Mesenchymal stem cell (in vitro differentiated cells and primary cell): Measurements from ENCODE around the gene KIRREL3.
A peak's percentile ranks its signal among the peaks of the same experiment; 100 is the strongest.

ENCODE experiments used
- DNase-seq: peaks from one replicate; pipeline ENCODE4 v3.0.0-alpha.2; 2013
- H2AFZ ChIP-seq: one replicate; pipeline ENCODE4 v1.6.1; 2013; ENCODE audit warnings: low read depth, mild to moderate bottlenecking, control low read depth, inconsistent platforms, low read length, moderate library complexity
- H2AK5ac ChIP-seq: 2 replicates; pipeline ENCODE4 v1.6.1; 2013; ENCODE audit warnings: low read length, moderate library complexity, mild to moderate bottlenecking, inconsistent platforms; ENCODE audit not compliant: severe bottlenecking
- H2BK120ac ChIP-seq: one replicate; pipeline ENCODE4 v1.6.1; 2013; ENCODE audit warnings: low read depth, mild to moderate bottlenecking, inconsistent platforms, low read length, moderate library complexity
- H2BK12ac ChIP-seq, 2 experiments: one replicate each; pipeline ENCODE4 v1.6.1; 2013; ENCODE audit warnings: inconsistent platforms in 2 of 2, low read length in 2 of 2, mild to moderate bottlenecking in 2 of 2, moderate library complexity in 2 of 2, control low read depth in 1 of 2
- H2BK15ac ChIP-seq: one replicate; pipeline ENCODE4 v1.6.1; 2013; ENCODE audit warnings: mild to moderate bottlenecking, low read depth, inconsistent platforms; ENCODE audit not compliant: poor library complexity, severe bottlenecking
- H2BK5ac ChIP-seq: 2 replicates; pipeline ENCODE4 v1.6.1; 2013; ENCODE audit warnings: low read depth, mild to moderate bottlenecking, low read length, control low read depth, inconsistent platforms; ENCODE audit not compliant: poor library complexity, severe bottlenecking
- H3K14ac ChIP-seq, 2 experiments: one replicate each; pipeline ENCODE4 v1.6.1; 2013; ENCODE audit warnings: inconsistent platforms in 2 of 2, low read length in 2 of 2, control low read depth in 1 of 2, mild to moderate bottlenecking in 1 of 2, moderate library complexity in 1 of 2
- H3K18ac ChIP-seq, 2 experiments: one replicate each; pipeline ENCODE4 v1.6.1; 2013; ENCODE audit warnings: inconsistent platforms in 2 of 2, low read length in 2 of 2, control low read depth in 1 of 2, low read depth in 1 of 2, mild to moderate bottlenecking in 1 of 2
- H3K23ac ChIP-seq, 2 experiments: one replicate each; pipeline ENCODE4 v1.6.1; 2013; ENCODE audit warnings: inconsistent platforms in 2 of 2, low read length in 2 of 2, mild to moderate bottlenecking in 2 of 2, moderate library complexity in 2 of 2, control low read depth in 1 of 2
- H3K27ac ChIP-seq: 2 replicates; pipeline ENCODE4 v1.5.1; 2013; ENCODE audit warnings: mild to moderate bottlenecking, moderate library complexity, low read length, control low read depth, inconsistent platforms; ENCODE audit not compliant: poor library complexity, severe bottlenecking
- H3K27me3 ChIP-seq, 2 experiments: 2 replicates each; pipeline versions ENCODE4 v1.6.1 to v1.7.0; 2013; ENCODE audit warnings: low read length in 2 of 2, mild to moderate bottlenecking in 2 of 2, moderate library complexity in 2 of 2, control low read depth in 1 of 2, inconsistent platforms in 1 of 2; ENCODE audit not compliant: control insufficient read depth in 1 of 2, insufficient read depth in 1 of 2
- H3K36me3 ChIP-seq, 2 experiments: 2 replicates each; pipeline versions ENCODE4 v1.6.1 to v1.7.0; 2013; ENCODE audit warnings: low read length in 2 of 2, control low read depth in 1 of 2, inconsistent platforms in 1 of 2, low read depth in 1 of 2, mild to moderate bottlenecking in 1 of 2; ENCODE audit not compliant: insufficient read depth in 2 of 2, control insufficient read depth in 1 of 2
- H3K4ac ChIP-seq, 2 experiments: one replicate each; pipeline ENCODE4 v1.6.1; 2013; ENCODE audit warnings: inconsistent platforms in 2 of 2, low read length in 2 of 2, mild to moderate bottlenecking in 2 of 2, moderate library complexity in 2 of 2, control low read depth in 1 of 2, low read depth in 1 of 2
- H3K4me1 ChIP-seq: 2 replicates; pipeline ENCODE4 v1.6.1; 2013; ENCODE audit warnings: low read depth, low read length, control low read depth; ENCODE audit not compliant: control insufficient read depth, insufficient read depth
- H3K4me2 ChIP-seq: 2 replicates; pipeline ENCODE4 v1.6.1; 2013; ENCODE audit warnings: low read length, mild to moderate bottlenecking, inconsistent platforms; ENCODE audit not compliant: poor library complexity, severe bottlenecking
- H3K4me3 ChIP-seq, 2 experiments: 2 replicates each; pipeline versions ENCODE4 v1.5.1 to v1.7.0; 2013; ENCODE audit warnings: low read length in 2 of 2, mild to moderate bottlenecking in 2 of 2, control low read depth in 1 of 2, low read depth in 1 of 2; ENCODE audit not compliant: insufficient read depth in 1 of 2
- H3K79me1 ChIP-seq: replicated peaks from 2 replicates; pipeline ENCODE4 v1.6.1; 2013; ENCODE audit warnings: mild to moderate bottlenecking, control low read depth, low read length, inconsistent platforms; ENCODE audit not compliant: poor library complexity, severe bottlenecking
- H3K9ac ChIP-seq: 2 replicates; pipeline ENCODE4 v1.7.0; 2013; ENCODE audit warnings: mild to moderate bottlenecking, low read length, moderate library complexity
- H3K9me3 ChIP-seq: 2 replicates; pipeline ENCODE4 v1.7.0; 2013; ENCODE audit warnings: mild to moderate bottlenecking, low read length; ENCODE audit not compliant: control insufficient read depth
- H4K8ac ChIP-seq: one replicate; pipeline ENCODE4 v1.6.1; 2013; ENCODE audit warnings: inconsistent platforms, mild to moderate bottlenecking, low read length, moderate library complexity
- H4K91ac ChIP-seq: one replicate; pipeline ENCODE4 v1.6.1; 2013; ENCODE audit warnings: mild to moderate bottlenecking, low read length, inconsistent platforms
- whole genome bisulfite sequencing: methylation state at CpG from one replicate; pipeline ENCODE4 v1.1.7; 2013; ENCODE audit warnings: mixed read lengths; 5-methylcytosine and 5-hydroxymethylcytosine counted together

Gene KIRREL3

GRCh38 chr11:126519764-126520734 lies 480.5 kb downstream of the KIRREL3 start:
- Histone ChIP-seq H3K9ac (no peak overlapping the region), H3K9me3 (no peaks in the 10 kb centered on the region), H4K8ac (no peak overlapping the region), H2BK12ac (no peak overlapping the region), H4K91ac (no peak overlapping the region), H3K4me1 (no peaks in the 10 kb centered on the region), H3K36me3 (peaks cover 0 to 14% of the 10 kb centered on the region in 2 experiments), H3K23ac (no peak overlapping the region), H2BK120ac (no peak overlapping the region), H3K4ac (no peak overlapping the region), H3K79me1 (no peaks in the 10 kb centered on the region), H3K14ac (no peak overlapping the region), H3K4me2 (no peak overlapping the region), H2AFZ (no peak overlapping the region), H2AK5ac (no peak overlapping the region), H2BK5ac (no peak overlapping the region), H2BK15ac (no peak overlapping the region), H3K27me3 (peaks cover 0 to 49% of the 10 kb centered on the region in 2 experiments), H3K18ac (no peak overlapping the region), H3K27ac (no peak overlapping the region), H3K4me3 (no peak overlapping the region)
- no peak for DNase-seq
- WGBS, result 84% methylated on average over 25 of the region's 25 CpGs

GRCh38 chr11:126518972-126519690 lies 481.4 kb downstream of the KIRREL3 start:
- WGBS, result 85% methylated on average over 11 of the region's 11 CpGs
- Histone ChIP-seq H3K9ac (no peak overlapping the region), H3K18ac (no peak overlapping the region), H3K36me3 (peaks cover 0 to 14% of the 10 kb centered on the region in 2 experiments), H4K91ac (no peak overlapping the region), H3K4me3 (no peak overlapping the region), H3K27me3 (peaks cover 0 to 42% of the 10 kb centered on the region in 2 experiments), H2BK5ac (no peak overlapping the region), H3K23ac (no peak overlapping the region), H2BK12ac (no peak overlapping the region), H3K4me2 (no peak overlapping the region), H3K27ac (no peak overlapping the region), H2BK120ac (no peak overlapping the region), H4K8ac (no peak overlapping the region), H3K79me1 (no peaks in the 10 kb centered on the region), H3K14ac (no peak overlapping the region), H2BK15ac (peak overlapping the region; percentile 26), H3K4ac (no peak overlapping the region), H3K9me3 (no peaks in the 10 kb centered on the region), H2AFZ (no peak overlapping the region), H3K4me1 (no peaks in the 10 kb centered on the region), H2AK5ac (no peak overlapping the region)
- no peak for DNase-seq

GRCh38 chr11:126518071-126518971 lies 482.2 kb downstream of the KIRREL3 start:
- no peak overlapping the region for H3K18ac ChIP-seq

More at GRCh38 chr11:126518071-126518971, 482.2 kb downstream of the KIRREL3 start:
- Histone ChIP-seq H2BK5ac (no peak overlapping the region), H3K9me3 (no peaks in the 10 kb centered on the region), H3K27me3 (peaks cover 0 to 46% of the 10 kb centered on the region in 2 experiments), H3K23ac (no peak overlapping the region), H3K14ac (no peak overlapping the region), H3K79me1 (no peaks in the 10 kb centered on the region), H2AK5ac (no peak overlapping the region), H3K4ac (no peak overlapping the region), H2AFZ (no peak overlapping the region), H3K27ac (no peak overlapping the region), H3K4me1 (no peaks in the 10 kb centered on the region), H3K4me3 (no peak overlapping the region), H4K91ac (no peak overlapping the region), H2BK120ac (no peak overlapping the region), H2BK15ac (no peak overlapping the region), H3K9ac (no peak overlapping the region), H3K36me3 (peaks cover 0 to 14% of the 10 kb centered on the region in 2 experiments), H4K8ac (no peak overlapping the region), H3K4me2 (no peak overlapping the region), H2BK12ac (no peak overlapping the region)
- WGBS, result 80% methylated on average over 20 of the region's 20 CpGs
- DNase-seq, result no peak
